HepG2 (cell line): ENCODE results near the gene KIF24. TPM values are rescaled to one million over a fixed set of nuclear protein-coding genes. Genes with fewer than 3 reads are reported as not detected.

Experiments
- GABPA ChIP-seq, 2 experiments: IDR thresholded peaks; 2 replicates each; pipeline ENCODE4 v1.6.1; 2011 to 2016; ENCODE audit warnings: low read depth in 2 of 2, low read length in 1 of 2, missing biosample characterization in 1 of 2, missing genetic modification characterization in 1 of 2
- HINFP ChIP-seq: sonication (generic); formaldehyde crosslinking; IDR thresholded peaks from 2 replicates; pipeline ENCODE4 v1.4.0; 2020; ENCODE audit warnings: low read depth, mild to moderate bottlenecking, missing genetic modification reagents
- KLF12 ChIP-seq: sonication (generic); formaldehyde crosslinking; IDR thresholded peaks from 2 replicates; pipeline ENCODE4 v1.4.0; 2020; ENCODE audit warnings: missing genetic modification reagents, borderline replicate concordance
- KMT2B ChIP-seq: IDR thresholded peaks from 2 replicates; pipeline ENCODE4 v1.6.1; 2016; ENCODE audit warnings: missing genetic modification reagents, missing compliant biosample characterization
- MED8 ChIP-seq: sonication (generic); formaldehyde crosslinking; IDR thresholded peaks from 2 replicates; pipeline ENCODE4 v1.8.1; 2023; ENCODE audit warnings: mild to moderate bottlenecking, missing genetic modification reagents; ENCODE audit not compliant: insufficient replicate concordance
- MEIS1 ChIP-seq: sonication (generic); formaldehyde crosslinking; IDR thresholded peaks from 2 replicates; pipeline ENCODE4 v1.9.0; 2021; ENCODE audit warnings: mild to moderate bottlenecking, missing genetic modification reagents, moderate library complexity, borderline replicate concordance
- PATZ1 ChIP-seq: sonication (generic); formaldehyde crosslinking; IDR thresholded peaks from 2 replicates; pipeline ENCODE4 v1.4.0; 2020; ENCODE audit warnings: missing genetic modification reagents
- RAD51 ChIP-seq: fragments of 450-650 bp; IDR thresholded peaks from 2 replicates; pipeline ENCODE4 v1.6.1; 2016; ENCODE audit warnings: borderline replicate concordance
- SALL1 ChIP-seq: sonication (generic); formaldehyde crosslinking; IDR thresholded peaks from 2 replicates; pipeline ENCODE4 v1.8.0; 2022; ENCODE audit warnings: mild to moderate bottlenecking, missing genetic modification reagents
- SNAI1 ChIP-seq: sonication (generic); formaldehyde crosslinking; IDR thresholded peaks from 2 replicates; pipeline ENCODE4 v1.5.0; 2020; ENCODE audit warnings: mild to moderate bottlenecking, missing genetic modification reagents, borderline replicate concordance
- SYNCRIP ChIP-seq: fragments of 200-400 bp; formaldehyde crosslinking; IDR thresholded peaks from 2 replicates; pipeline ENCODE4 v1.6.1; 2018; ENCODE audit warnings: mild to moderate bottlenecking, low read depth, low read length; ENCODE audit not compliant: insufficient read depth
- TARDBP ChIP-seq: sonication (generic); formaldehyde crosslinking; IDR thresholded peaks from 2 replicates; pipeline ENCODE4 v1.8.0; 2022; ENCODE audit warnings: mild to moderate bottlenecking, missing genetic modification reagents
- ZBTB42 ChIP-seq: sonication (generic); formaldehyde crosslinking; IDR thresholded peaks from 2 replicates; pipeline ENCODE4 v1.5.0; 2020; ENCODE audit warnings: mild to moderate bottlenecking, missing genetic modification reagents
- ZC3H13 ChIP-seq: sonication (generic); formaldehyde crosslinking; IDR thresholded peaks from 2 replicates; pipeline ENCODE4 v1.8.1; 2023; ENCODE audit warnings: mild to moderate bottlenecking, missing genetic modification reagents, moderate library complexity
- ZMYM3 ChIP-seq: sonication (generic); formaldehyde crosslinking; IDR thresholded peaks from 2 replicates; pipeline ENCODE4 v1.5.1; 2020; ENCODE audit warnings: mild to moderate bottlenecking, missing genetic modification reagents
- ZNF335 ChIP-seq: sonication (generic); formaldehyde crosslinking; IDR thresholded peaks from 2 replicates; pipeline ENCODE4 v1.4.0; 2020; ENCODE audit warnings: missing genetic modification reagents
- ZNF441 ChIP-seq: sonication (generic); formaldehyde crosslinking; IDR thresholded peaks from 2 replicates; pipeline ENCODE4 v1.7.0; 2021; ENCODE audit warnings: missing genetic modification reagents, borderline replicate concordance
- ZNF646 ChIP-seq: sonication (generic); formaldehyde crosslinking; IDR thresholded peaks from 2 replicates; pipeline ENCODE4 v1.9.0; 2021; ENCODE audit warnings: mild to moderate bottlenecking, missing genetic modification reagents
- ZNF772 ChIP-seq: sonication (generic); formaldehyde crosslinking; IDR thresholded peaks from 2 replicates; pipeline ENCODE4 v1.5.0; 2020; ENCODE audit warnings: mild to moderate bottlenecking, missing genetic modification reagents
- ZSCAN31 ChIP-seq: sonication (generic); formaldehyde crosslinking; IDR thresholded peaks from 2 replicates; pipeline ENCODE4 v1.5.0; 2020; ENCODE audit warnings: low read depth, mild to moderate bottlenecking, missing genetic modification reagents
- polyA plus RNA-seq, 8 experiments: library from polyadenylated mRNA; depleted of rRNA in 3 of 8; stranded (reverse) in 7 of 8; unstranded in 1 of 8; fragments of >200 nt; fragmentation: Illumina TruSeq in 4 of 8; extraction: Trizol in 4 of 8; gene quantifications; 2 replicates each; pipeline versions ENCODE4 v1.2.1 to v1.2.3, GENCODE V29; 2011 to 2016; ENCODE audit warnings: low read depth in 4 of 8, missing spikeins in 1 of 8, mixed read lengths in 1 of 8; ENCODE audit not compliant: insufficient read depth in 1 of 8
- total RNA-seq, 5 experiments: library from RNA; depleted of rRNA; stranded (reverse); fragments of >200 nt; fragmentation: Illumina TruSeq; extraction: Trizol; gene quantifications; 2 replicates each; pipeline ENCODE4 v1.2.3, GENCODE V29; 2016; ENCODE audit warnings: low read depth in 1 of 5

The KIF24 gene
- total and polyA plus RNA-seq, 2 of the 13 experiments (the other 11 are each of a cell fraction or from before 2014, with no cell fraction given) = 1.1 to 3.0 TPM

- TF ChIP-seq ZNF646 (no peak), ZNF335 (CRISPR knock-in tag) (no peak), GABPA (IDR thresholded peaks at IDR 0.05; ENCODE audit: low read depth, low read length) (no peak), GABPA (CRISPR knock-in tag; IDR thresholded peaks at IDR 0.05; ENCODE audit: low read depth) (peak; percentile 68), RAD51 (no peak), ZC3H13 (CRISPR knock-in tag) (no peak), ZMYM3 (CRISPR knock-in tag) (no peak), KMT2B (CRISPR knock-in tag) (no peak), TARDBP (no peak), ZSCAN31 (no peak), MED8 (no peak), MEIS1 (CRISPR knock-in tag) (no peak), HINFP (CRISPR knock-in tag) (no peak), ZBTB42 (CRISPR knock-in tag) (no peak), SALL1 (no peak), SYNCRIP (no peak), PATZ1 (no peak), ZNF441 (0 out of 2 replicates have a peak, but pooled peaks have one; percentile 44), KLF12 (CRISPR knock-in tag) (no peak), SNAI1 (CRISPR knock-in tag) (no peak), ZNF772 (CRISPR knock-in tag) (no peak)
These were observed 525 bp downstream of the KIF24 start (continued) for GRCh38 chr9:34328500-34328986.
